HG03521 (cell line): Measurements from ENCODE around the gene SLC43A1.

Experiments used
- ATAC-seq: cut with Tn5 transposase; IDR thresholded peaks from one replicate; pipeline ENCODE4 v1.9.1; 2021; ENCODE audit warnings: mild to moderate bottlenecking, moderate library complexity; ENCODE audit not compliant: unreplicated experiment

Gene SLC43A1

GRCh38 chr11:57436031-57436430, 79.5 kb downstream of the SLC43A1 start:
- ATAC-seq, result no peak

GRCh38 chr11:57434640-57435546, 80.6 kb downstream of the SLC43A1 start:
- no peak for ATAC-seq
